Measurements from ENCODE around the gene DLL1. TPM values are rescaled to one million over a fixed set of nuclear protein-coding genes. Genes with fewer than 3 reads are reported as not detected.
A peak's percentile ranks its signal among the peaks of the same experiment; 100 is the strongest.

Gene DLL1
- total and polyA plus RNA-seq, 7 donors: 1.5 to 5.3 (median 2.9) TPM

- Histone ChIP-seq H3K9me3 (no peaks in the 10 kb centered on the region), H3K36me3 (ENCODE audit: insufficient read depth in 1 of 2, low read depth in 1 of 2) (no peaks in the 10 kb centered on the region), H3K27me3 (ENCODE audit: insufficient read depth in 3 of 3, low read length in 2 of 3) (no peaks in the 10 kb centered on the region), H3K4me3 (no peak overlapping the region), H3K4me1 (peaks cover 5% of the 10 kb centered on the region), H3K27ac (no peak overlapping the region)
- ATAC-seq (no peak), DNase-seq (no peak)
- WGBS, 3 donors: 78 to 88% (median 84%) methylated on average over 7 of the region's 7 CpGs
- intact Hi-C loops (cut with DNase I): no loop called here
- TF ChIP-seq, protein P1, sequence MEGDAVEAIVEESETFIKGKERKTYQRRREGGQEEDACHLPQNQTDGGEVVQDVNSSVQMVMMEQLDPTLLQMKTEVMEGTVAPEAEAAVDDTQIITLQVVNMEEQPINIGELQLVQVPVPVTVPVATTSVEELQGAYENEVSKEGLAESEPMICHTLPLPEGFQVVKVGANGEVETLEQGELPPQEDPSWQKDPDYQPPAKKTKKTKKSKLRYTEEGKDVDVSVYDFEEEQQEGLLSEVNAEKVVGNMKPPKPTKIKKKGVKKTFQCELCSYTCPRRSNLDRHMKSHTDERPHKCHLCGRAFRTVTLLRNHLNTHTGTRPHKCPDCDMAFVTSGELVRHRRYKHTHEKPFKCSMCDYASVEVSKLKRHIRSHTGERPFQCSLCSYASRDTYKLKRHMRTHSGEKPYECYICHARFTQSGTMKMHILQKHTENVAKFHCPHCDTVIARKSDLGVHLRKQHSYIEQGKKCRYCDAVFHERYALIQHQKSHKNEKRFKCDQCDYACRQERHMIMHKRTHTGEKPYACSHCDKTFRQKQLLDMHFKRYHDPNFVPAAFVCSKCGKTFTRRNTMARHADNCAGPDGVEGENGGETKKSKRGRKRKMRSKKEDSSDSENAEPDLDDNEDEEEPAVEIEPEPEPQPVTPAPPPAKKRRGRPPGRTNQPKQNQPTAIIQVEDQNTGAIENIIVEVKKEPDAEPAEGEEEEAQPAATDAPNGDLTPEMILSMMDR (IDR thresholded peaks at IDR 0.05): no peak
These were observed 30.2 kb downstream of the DLL1 start for GRCh38 chr6:170260686-170261085.

- intact Hi-C loops (cut with DNase I): no loop called here
- DNase-seq: no peak
- H3K4me3 ChIP-seq: no peak overlapping the region
- H3K27ac ChIP-seq: no peak overlapping the region
- no peaks in the 10 kb centered on the region for H3K36me3 ChIP-seq (ENCODE audit: insufficient read depth in 1 of 2, low read depth in 1 of 2)
- TF ChIP-seq, protein P1 (IDR thresholded peaks at IDR 0.05): no peak
- 60 to 86% (median 66%) methylated on average over 5 of the region's 5 CpGs for WGBS, 3 donors
- H3K9me3 ChIP-seq: no peaks in the 10 kb centered on the region
- H3K27me3 ChIP-seq (ENCODE audit: insufficient read depth in 3 of 3, low read length in 2 of 3): no peaks in the 10 kb centered on the region
- H3K4me1 ChIP-seq: no peaks in the 10 kb centered on the region
- ATAC-seq: no peak
These were observed 31.6 kb downstream of the DLL1 start for GRCh38 chr6:170259278-170259677.

DNA sequence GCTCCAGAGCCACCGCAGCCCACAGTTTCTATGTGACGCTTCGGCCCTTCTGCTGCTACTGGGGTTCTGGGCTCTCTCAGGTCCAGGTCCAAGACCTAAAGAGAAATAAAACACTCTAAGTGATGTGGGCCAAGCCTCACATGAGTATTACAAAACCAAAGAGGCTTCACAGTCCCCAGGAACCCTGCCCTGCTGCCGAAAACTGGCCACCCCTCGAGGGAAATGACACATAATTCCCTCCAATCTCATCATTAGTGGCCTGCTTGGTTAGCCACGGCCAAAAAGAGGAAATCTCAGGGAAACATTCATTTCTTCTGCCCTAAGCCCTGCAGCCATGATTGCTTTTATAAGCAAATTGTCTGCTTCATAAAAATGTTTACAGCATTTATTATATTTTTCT, 32.5 kb downstream of the DLL1 start:
- ATAC-seq (no peak), DNase-seq (no peak)
- no peaks in the 10 kb centered on the region for H3K4me1 ChIP-seq
- no peaks in the 10 kb centered on the region for H3K27me3 ChIP-seq (ENCODE audit: insufficient read depth in 3 of 3, low read length in 2 of 3)
- no peaks in the 10 kb centered on the region for H3K9me3 ChIP-seq
- WGBS, 3 donors: 73 to 90% (median 75%) methylated on average over 6 of the region's 6 CpGs
- H3K27ac ChIP-seq: no peak overlapping the region
- H3K4me3 ChIP-seq: no peak overlapping the region
- intact Hi-C loops (cut with DNase I): no loop called here
- no peaks in the 10 kb centered on the region for H3K36me3 ChIP-seq (ENCODE audit: insufficient read depth in 1 of 2, low read depth in 1 of 2)
- TF ChIP-seq, protein P1 (IDR thresholded peaks at IDR 0.05): no peak

DNA sequence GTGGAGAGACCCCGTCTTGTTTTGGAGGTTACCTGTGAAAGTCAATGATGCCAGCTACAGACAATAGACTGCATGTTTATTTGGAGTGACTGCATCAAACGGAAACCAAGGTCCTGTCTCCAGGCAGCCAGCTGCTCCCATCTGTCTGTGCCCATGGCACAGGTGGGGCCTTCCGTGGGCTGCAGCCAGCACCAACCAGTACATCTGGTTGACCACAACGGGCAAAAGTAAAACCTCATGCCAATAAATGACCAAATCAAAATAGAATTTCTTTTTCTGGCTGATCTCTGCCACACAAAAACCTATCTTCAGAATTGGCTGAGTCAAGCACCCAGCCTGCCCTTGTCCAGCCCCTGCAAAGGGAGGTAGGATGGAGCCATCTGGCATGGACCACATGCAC, 33.5 kb downstream of the DLL1 start:
- Histone ChIP-seq H3K27ac (no peak overlapping the region), H3K4me1 (no peaks in the 10 kb centered on the region), H3K27me3 (ENCODE audit: insufficient read depth in 3 of 3, low read length in 2 of 3) (no peaks in the 10 kb centered on the region), H3K36me3 (ENCODE audit: insufficient read depth in 1 of 2, low read depth in 1 of 2) (no peaks in the 10 kb centered on the region), H3K9me3 (no peaks in the 10 kb centered on the region), H3K4me3 (no peak overlapping the region)
- intact Hi-C loops (cut with DNase I): no loop called here
- DNase-seq (no peak), ATAC-seq (peak in 2 of 4 donors; percentile 38 to 44)
- TF ChIP-seq, protein P1 (IDR thresholded peaks at IDR 0.05): no peak
- 38 to 47% (median 43%) methylated on average over 4 of the region's 4 CpGs for WGBS, 3 donors

- WGBS, 3 donors: 92 to 94% (median 94%) methylated on average over 21 of the region's 21 CpGs
- H3K9me3 ChIP-seq: no peaks in the 10 kb centered on the region
These were observed 34.2 kb downstream of the DLL1 start for GRCh38 chr6:170256641-170257040.

More at GRCh38 chr6:170256641-170257040, 34.2 kb downstream of the DLL1 start:
- no peak overlapping the region for H3K4me3 ChIP-seq
- ATAC-seq (no peak), DNase-seq (no peak)
- H3K4me1 ChIP-seq: no peaks in the 10 kb centered on the region
- intact Hi-C loops (cut with DNase I): no loop called here
- no peaks in the 10 kb centered on the region for H3K36me3 ChIP-seq (ENCODE audit: insufficient read depth in 1 of 2, low read depth in 1 of 2)
- TF ChIP-seq, protein P1 (IDR thresholded peaks at IDR 0.05): no peak
- no peaks in the 10 kb centered on the region for H3K27me3 ChIP-seq (ENCODE audit: insufficient read depth in 3 of 3, low read length in 2 of 3)
- H3K27ac ChIP-seq: no peak overlapping the region

Data from psoas muscle (tissue), 8 donors.